DND-41 (cell line): ENCODE results near the gene GABRP.

ENCODE experiments used
- ATAC-seq: fragments of 200-7000 bp; cut with Tn5 transposase; 3 replicates; pipeline ENCODE4 v1.9.1; 2021; ENCODE audit warnings: low read depth; ENCODE audit not compliant: insufficient read depth
- DNase-seq: peaks from one replicate; pipeline ENCODE4 v3.0.0-alpha.2; 2020
- H2AFZ ChIP-seq: 2 replicates; pipeline ENCODE4 v1.6.0; 2012; ENCODE audit warnings: low read depth, low read length
- H3K27ac ChIP-seq: 2 replicates; pipeline ENCODE4 v1.5.1; 2012; ENCODE audit warnings: low read length, inconsistent platforms
- H3K27me3 ChIP-seq: fragments of 200-600 bp; sonication (generic); 2 replicates; pipeline ENCODE4 v1.6.0; 2012; ENCODE audit warnings: low read length, mild to moderate bottlenecking, inconsistent platforms; ENCODE audit not compliant: insufficient read depth, poor library complexity
- H3K36me3 ChIP-seq: 2 replicates; pipeline ENCODE4 v1.5.1; 2012; ENCODE audit warnings: low read length, inconsistent platforms; ENCODE audit not compliant: insufficient read depth
- H3K4me1 ChIP-seq: 2 replicates; pipeline ENCODE4 v1.5.1; 2012; ENCODE audit warnings: mild to moderate bottlenecking, low read length; ENCODE audit not compliant: insufficient read depth
- H3K4me2 ChIP-seq: 2 replicates; pipeline ENCODE4 v1.6.0; 2012; ENCODE audit warnings: mild to moderate bottlenecking, moderate library complexity, low read length, inconsistent platforms; ENCODE audit not compliant: insufficient read depth
- H3K4me3 ChIP-seq, 2 experiments: fragments of 200-600 bp in 1 of 2; shearing (Covaris generic) in 1 of 2; 2 replicates each; pipeline ENCODE4 v1.5.1; 2012 to 2016; ENCODE audit warnings: inconsistent platforms in 2 of 2, low read length in 2 of 2, mild to moderate bottlenecking in 2 of 2, low read depth in 1 of 2, moderate library complexity in 1 of 2
- H3K79me2 ChIP-seq: 2 replicates; pipeline ENCODE4 v1.6.0; 2012; ENCODE audit warnings: low read length, inconsistent platforms; ENCODE audit not compliant: insufficient read depth
- H3K9ac ChIP-seq: 2 replicates; pipeline ENCODE4 v1.6.0; 2012; ENCODE audit warnings: low read depth, mild to moderate bottlenecking, inconsistent platforms, low read length, moderate library complexity
- H3K9me3 ChIP-seq: 2 replicates; pipeline ENCODE4 v1.5.1; 2012; ENCODE audit warnings: low read length, moderate library complexity, mild to moderate bottlenecking, inconsistent platforms; ENCODE audit not compliant: insufficient read depth, severe bottlenecking
- H4K20me1 ChIP-seq: 2 replicates; pipeline ENCODE4 v1.6.0; 2012; ENCODE audit warnings: low read length; ENCODE audit not compliant: insufficient read depth
- CTCF ChIP-seq: IDR thresholded peaks from 2 replicates; pipeline ENCODE4 v1.5.1; 2012; ENCODE audit warnings: borderline replicate concordance, low read length, moderate library complexity, mild to moderate bottlenecking; ENCODE audit not compliant: poor library complexity, severe bottlenecking; ENCODE audit errors: extremely low read depth
- EZH2 ChIP-seq: IDR thresholded peaks from 3 replicates; pipeline ENCODE4 v1.6.1; 2012; ENCODE audit warnings: borderline replicate concordance, low read depth, mild to moderate bottlenecking, moderate library complexity, low read length, inconsistent platforms; ENCODE audit not compliant: severe bottlenecking

The GABRP gene

GRCh38 chr5:170782438-170782837 is 1.1 kb upstream of the GABRP start:
- Histone ChIP-seq H3K4me2 (no peak overlapping the region), H2AFZ (no peak overlapping the region), H4K20me1 (no peaks in the 10 kb centered on the region), H3K4me3 (no peak overlapping the region), H3K9ac (no peak overlapping the region), H3K4me1 (no peaks in the 10 kb centered on the region), H3K27me3 (no peaks in the 10 kb centered on the region), H3K79me2 (no peaks in the 10 kb centered on the region), H3K36me3 (no peaks in the 10 kb centered on the region), H3K9me3 (no peaks in the 10 kb centered on the region), H3K27ac (no peak overlapping the region)
- no peak for TF ChIP-seq EZH2
- no peak for TF ChIP-seq CTCF
- DNase-seq (no peak), ATAC-seq (no peak)

- Histone ChIP-seq H3K4me3 (no peak overlapping the region), H3K4me2 (no peak overlapping the region), H3K4me1 (no peaks in the 10 kb centered on the region), H4K20me1 (no peaks in the 10 kb centered on the region), H2AFZ (no peak overlapping the region), H3K79me2 (no peaks in the 10 kb centered on the region), H3K27ac (no peak overlapping the region), H3K9me3 (no peaks in the 10 kb centered on the region), H3K9ac (no peak overlapping the region), H3K27me3 (no peaks in the 10 kb centered on the region), H3K36me3 (no peaks in the 10 kb centered on the region)
- TF ChIP-seq CTCF = no peak
- ATAC-seq = no peak
- DNase-seq = no peak
These were observed 1.9 kb downstream of the GABRP start for GRCh38 chr5:170785416-170785815.

- Histone ChIP-seq H3K79me2 (no peaks in the 10 kb centered on the region), H2AFZ (no peak overlapping the region), H3K4me1 (no peaks in the 10 kb centered on the region), H3K27ac (no peak overlapping the region), H3K9me3 (no peaks in the 10 kb centered on the region), H3K27me3 (no peaks in the 10 kb centered on the region), H3K4me2 (no peak overlapping the region), H3K9ac (no peak overlapping the region), H4K20me1 (no peaks in the 10 kb centered on the region), H3K36me3 (no peaks in the 10 kb centered on the region), H3K4me3 (no peak overlapping the region)
- ATAC-seq (no peak), DNase-seq (no peak)
- TF ChIP-seq CTCF (no peak), EZH2 (no peak)
These were observed 3.7 kb downstream of the GABRP start for GRCh38 chr5:170787216-170787615.

- H3K27me3 ChIP-seq = no peaks in the 10 kb centered on the region
- no peaks in the 10 kb centered on the region for H4K20me1 ChIP-seq
- no peaks in the 10 kb centered on the region for H3K79me2 ChIP-seq
- H2AFZ ChIP-seq = no peak overlapping the region
- no peaks in the 10 kb centered on the region for H3K36me3 ChIP-seq
- H3K9me3 ChIP-seq = no peaks in the 10 kb centered on the region
- no peak overlapping the region for H3K9ac ChIP-seq
- DNase-seq (no peak), ATAC-seq (no peak)
- no peak overlapping the region for H3K4me2 ChIP-seq
- H3K4me1 ChIP-seq = no peaks in the 10 kb centered on the region
- no peak overlapping the region for H3K4me3 ChIP-seq
- TF ChIP-seq CTCF = no peak
- no peak for TF ChIP-seq EZH2
- H3K27ac ChIP-seq = no peak overlapping the region
These were observed 5.2 kb downstream of the GABRP start for GRCh38 chr5:170788626-170789304.
